SK-N-MC (cell line): ENCODE data around the gene ESR1.
"Not testable (repeated sequence)": the region's sequence is repeated elsewhere in the genome, so short reads cannot be mapped to it uniquely, and the experiment has no call there.

Source experiments
- DNase-seq: peaks from one replicate; pipeline ENCODE4 v3.0.0-alpha.2; 2011; ENCODE audit warnings: low read depth, low spot score
- H3K27ac ChIP-seq: fragments of 200-600 bp; sonication (generic); 2 replicates; pipeline ENCODE4 v1.5.1; 2016; ENCODE audit warnings: mixed run types
- H3K36me3 ChIP-seq: fragments of 200-600 bp; sonication (generic); 2 replicates; pipeline ENCODE4 v1.6.1; 2017; ENCODE audit warnings: antibody characterized with exemption, low read length, mixed read lengths; ENCODE audit not compliant: insufficient read depth
- H3K4me3 ChIP-seq: fragments of 200-600 bp; sonication (generic); 2 replicates; pipeline ENCODE4 v1.5.1; 2016
- H3K9ac ChIP-seq: fragments of 200-600 bp; sonication (generic); 2 replicates; pipeline ENCODE4 v1.8.0; 2017; ENCODE audit warnings: mixed run types, mixed read lengths; ENCODE audit not compliant: insufficient read length
- H3K9me3 ChIP-seq: fragments of 200-600 bp; sonication (generic); 2 replicates; pipeline ENCODE4 v1.6.1; 2017; ENCODE audit warnings: low read depth, mild to moderate bottlenecking, antibody characterized with exemption, low read length, moderate library complexity, mixed read lengths
- EZH2 ChIP-seq: fragments of 200-600 bp; sonication (generic); IDR thresholded peaks from one replicate; pipeline ENCODE4 v1.6.1; 2017; ENCODE audit warnings: antibody characterized with exemption
- FOXP2 ChIP-seq: optimal IDR thresholded peaks from 2 replicates; pipeline ENCODE3; 2011; ENCODE audit warnings: mild to moderate bottlenecking, moderate library complexity; ENCODE audit not compliant: insufficient read depth; ENCODE audit errors: extremely low read length, control extremely low read depth
- POLR2AphosphoS5 ChIP-seq: IDR thresholded peaks from 2 replicates; pipeline ENCODE4 v1.6.1; 2012; ENCODE audit warnings: mild to moderate bottlenecking, low read depth, low read length, borderline replicate concordance

Gene ESR1

DNA sequence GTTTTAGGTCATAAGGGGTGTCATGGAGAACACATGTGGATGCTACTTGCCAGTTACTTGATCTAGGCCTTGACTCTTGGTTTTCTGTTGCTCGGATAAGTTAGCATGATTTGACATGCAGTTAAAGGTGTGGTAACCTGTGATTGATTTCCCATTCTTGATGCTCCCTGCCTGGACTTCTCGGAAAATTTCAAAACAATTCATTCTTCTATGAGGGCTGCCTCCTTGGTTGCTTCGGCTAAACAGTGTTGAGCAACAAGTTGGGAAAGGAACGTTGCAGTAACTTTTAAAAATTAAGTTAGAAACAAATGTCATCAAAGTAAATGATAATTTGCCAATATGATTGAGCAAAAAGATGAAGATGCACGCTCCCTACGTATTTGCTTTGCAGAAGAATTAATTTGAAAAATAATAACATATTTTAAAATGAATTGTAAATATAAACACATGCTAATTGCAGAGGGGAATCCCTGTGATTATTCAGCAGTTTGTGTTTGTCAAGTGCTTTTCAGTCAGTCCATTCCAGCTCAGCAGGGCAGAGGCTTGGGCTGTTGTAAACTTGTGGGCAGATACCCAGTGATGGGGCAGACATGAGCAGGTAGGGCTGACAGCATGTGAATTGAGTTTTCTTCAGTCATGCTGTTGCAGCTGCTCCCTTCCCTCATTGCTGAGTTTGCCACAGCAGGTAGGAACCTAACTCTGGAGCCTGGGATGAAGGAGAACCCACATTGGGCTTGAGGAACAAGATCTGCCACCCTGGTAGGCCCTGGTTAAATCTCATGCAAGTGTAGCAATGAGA is 110.2 kb downstream of the ESR1 start:
- no peak for TF ChIP-seq FOXP2
- TF ChIP-seq POLR2AphosphoS5: no peak
- no peak for TF ChIP-seq EZH2
- no peak for DNase-seq
- Histone ChIP-seq H3K27ac (no peak overlapping the region), H3K9ac (no peak overlapping the region), H3K36me3 (no peaks in the 10 kb centered on the region), H3K4me3 (no peak overlapping the region), H3K9me3 (no peaks in the 10 kb centered on the region)

DNA sequence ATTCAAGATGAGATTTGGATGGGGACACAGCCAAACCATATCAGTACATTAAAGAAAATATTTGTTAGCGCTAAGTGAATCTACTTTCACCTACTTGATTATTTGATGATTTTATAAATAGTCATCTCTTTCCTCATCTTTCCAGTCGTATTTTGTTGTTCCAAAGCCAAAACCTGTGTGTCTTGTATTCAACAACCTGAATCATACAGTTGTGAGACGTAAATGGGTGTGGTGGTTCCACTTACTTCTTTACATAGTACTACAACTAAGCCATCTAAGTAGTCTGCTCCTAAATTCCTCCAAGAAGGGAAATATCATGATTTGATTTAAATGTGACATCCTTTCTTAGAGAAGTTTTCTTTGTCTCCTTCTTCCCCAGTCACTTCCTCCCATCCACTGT is 132.8 kb downstream of the ESR1 start:
- Histone ChIP-seq H3K9me3 (no peaks in the 10 kb centered on the region), H3K36me3 (no peaks in the 10 kb centered on the region), H3K4me3 (no peak overlapping the region), H3K27ac (no peak overlapping the region), H3K9ac (no peak overlapping the region)
- TF ChIP-seq POLR2AphosphoS5 (no peak), FOXP2 (no peak), EZH2 (no peak)
- no peak for DNase-seq

DNA sequence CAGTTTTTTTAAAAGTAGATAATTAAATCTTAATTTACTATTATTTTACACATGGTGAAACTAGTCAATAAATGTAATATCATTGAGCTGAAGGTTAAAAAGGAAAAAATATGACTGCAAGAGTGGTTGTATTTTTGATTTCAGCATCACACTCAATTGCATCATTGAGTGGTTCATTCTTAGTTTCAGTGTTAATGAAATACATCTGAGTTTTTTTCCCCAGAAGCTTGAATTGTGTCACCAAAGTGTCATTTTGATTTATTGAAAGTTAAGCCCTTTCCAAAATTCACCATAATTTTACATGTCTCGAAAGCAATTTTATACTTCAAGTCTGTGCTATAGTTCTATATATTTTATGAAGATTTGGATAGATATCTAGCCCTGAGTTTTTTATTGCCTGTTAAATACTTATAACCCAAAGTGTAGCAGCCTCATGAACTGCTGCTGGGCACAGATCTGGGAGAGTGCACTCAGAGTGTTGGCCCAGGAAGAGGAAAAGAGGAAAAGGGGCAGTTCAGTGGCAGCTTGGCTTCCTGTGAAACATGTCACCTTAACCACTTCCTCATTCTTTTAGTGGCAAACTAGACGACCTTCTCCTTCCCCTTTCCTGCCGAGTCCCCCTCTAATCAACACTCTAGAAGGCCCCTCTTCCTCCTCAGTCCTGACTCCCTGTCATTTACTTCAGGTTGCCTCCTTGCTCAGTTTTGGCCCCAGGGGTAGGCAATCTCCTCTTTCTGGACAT is 140.7 kb downstream of the ESR1 start:
- DNase-seq: no peak
- Histone ChIP-seq H3K4me3 (no peak overlapping the region), H3K27ac (no peak overlapping the region), H3K9me3 (no peaks in the 10 kb centered on the region), H3K9ac (no peak overlapping the region), H3K36me3 (no peaks in the 10 kb centered on the region)
- TF ChIP-seq FOXP2: no peak
- TF ChIP-seq EZH2: no peak

GRCh38 chr6:151958332-151958731 is 150.8 kb downstream of the ESR1 start:
- H3K9ac ChIP-seq: no peak overlapping the region
- DNase-seq: no peak
- TF ChIP-seq FOXP2 (no peak), EZH2 (no peak), POLR2AphosphoS5 (no peak)

GRCh38 chr6:151959086-151959485 is 151.6 kb downstream of the ESR1 start:
- TF ChIP-seq POLR2AphosphoS5 (no peak), FOXP2 (no peak), EZH2 (no peak)
- H3K27ac ChIP-seq: no peak overlapping the region
- H3K4me3 ChIP-seq: no peak overlapping the region
- no peak for DNase-seq
- H3K9ac ChIP-seq: no peak overlapping the region
- no peaks in the 10 kb centered on the region for H3K36me3 ChIP-seq
- no peaks in the 10 kb centered on the region for H3K9me3 ChIP-seq

More at GRCh38 chr6:151958332-151958731, 150.8 kb downstream of the ESR1 start:
- Histone ChIP-seq H3K4me3 (no peak overlapping the region), H3K27ac (no peak overlapping the region), H3K36me3 (no peaks in the 10 kb centered on the region), H3K9me3 (no peaks in the 10 kb centered on the region)

- Histone ChIP-seq H3K4me3 (no peak overlapping the region), H3K27ac (no peak overlapping the region), H3K9me3 (no peaks in the 10 kb centered on the region), H3K36me3 (no peaks in the 10 kb centered on the region), H3K9ac (no peak overlapping the region)
- TF ChIP-seq FOXP2 (no peak), POLR2AphosphoS5 (no peak), EZH2 (no peak)
- no peak for DNase-seq
Observed at GRCh38 chr6:151961809-151962208, 154.3 kb downstream of the ESR1 start.

GRCh38 chr6:151962246-151962846 is 154.9 kb downstream of the ESR1 start:
- H3K9me3 ChIP-seq: no peaks in the 10 kb centered on the region
- TF ChIP-seq FOXP2 (no peak), POLR2AphosphoS5 (no peak), EZH2 (no peak)
- DNase-seq: no peak
- no peak overlapping the region for H3K4me3 ChIP-seq
- H3K9ac ChIP-seq: no peak overlapping the region
- no peaks in the 10 kb centered on the region for H3K36me3 ChIP-seq
- no peak overlapping the region for H3K27ac ChIP-seq

- no peak overlapping the region for H3K27ac ChIP-seq
- H3K4me3 ChIP-seq: no peak overlapping the region
- TF ChIP-seq FOXP2 (no peak), EZH2 (no peak), POLR2AphosphoS5 (no peak)
- H3K9ac ChIP-seq: no peak overlapping the region
- no peaks in the 10 kb centered on the region for H3K9me3 ChIP-seq
- no peak for DNase-seq
- H3K36me3 ChIP-seq: no peaks in the 10 kb centered on the region
Observed at GRCh38 chr6:151963001-151963400, 155.5 kb downstream of the ESR1 start.

GRCh38 chr6:151964412-151964811 is 156.9 kb downstream of the ESR1 start:
- H3K27ac ChIP-seq, DNase-seq, H3K9me3 ChIP-seq, H3K9ac ChIP-seq, H3K4me3 ChIP-seq, H3K36me3 ChIP-seq: not testable (repeated sequence)
